Heart right ventricle (tissue), 16 donors: ENCODE results near the gene TRA2B. TPM values are rescaled to one million over a fixed set of nuclear protein-coding genes. Genes with fewer than 3 reads are reported as not detected.

ENCODE experiments used
- ATAC-seq, 8 donors: fragments of 200-7000 bp; cut with Tn5 transposase; one replicate each; pipeline ENCODE4 v1.9.1; 2020; ENCODE audit warnings: mild to moderate bottlenecking in 8 of 8, moderate library complexity in 8 of 8, moderate number of reproducible peaks in 1 of 8
- DNase-seq, 2 donors: peaks; one replicate each; pipeline ENCODE4 v3.0.0-alpha.2; 2020
- H3K27ac ChIP-seq, 10 donors: fragments of 200-600 bp; sonication (generic) in 2 of 10; one replicate each; pipeline versions ENCODE4 v1.5.0 to v1.8.0; 2020 to 2022; ENCODE audit warnings: mild to moderate bottlenecking in 3 of 10
- H3K27me3 ChIP-seq, 7 donors: fragments of 200-600 bp; one replicate each; pipeline ENCODE4 v1.8.0; 2021 to 2022; ENCODE audit warnings: mild to moderate bottlenecking in 2 of 7
- H3K36me3 ChIP-seq, 9 donors: fragments of 200-600 bp; sonication (generic) in 1 of 9; one replicate each; pipeline versions ENCODE4 v1.5.0 to v1.8.0; 2020 to 2022; ENCODE audit warnings: mild to moderate bottlenecking in 2 of 9
- H3K4me1 ChIP-seq, 9 donors: fragments of 200-600 bp; sonication (generic) in 1 of 9; one replicate each; pipeline versions ENCODE4 v1.5.0 to v1.8.0; 2020 to 2022; ENCODE audit warnings: mild to moderate bottlenecking in 4 of 9
- H3K4me3 ChIP-seq, 10 donors: fragments of 200-600 bp; sonication (generic) in 2 of 10; one replicate each; pipeline versions ENCODE4 v1.5.0 to v1.8.0; 2020 to 2022; ENCODE audit warnings: mild to moderate bottlenecking in 7 of 10, moderate library complexity in 2 of 10
- H3K9me3 ChIP-seq, 11 donors: fragments of 200-600 bp in 10 of 11; sonication (generic) in 2 of 11; one replicate each; pipeline versions ENCODE4 v1.5.0 to v1.8.0; 2013 to 2022; ENCODE audit warnings: mild to moderate bottlenecking in 2 of 11, control low read depth in 1 of 11, moderate library complexity in 1 of 11
- CTCF ChIP-seq, 9 donors: fragments of 200-600 bp; sonication (generic) in 2 of 9; IDR thresholded peaks; one replicate each; pipeline versions ENCODE4 v1.5.0 to v1.8.0; 2021 to 2022; ENCODE audit warnings: antibody characterized with exemption in 9 of 9, mild to moderate bottlenecking in 5 of 9, moderate library complexity in 1 of 9
- WGBS, 2 donors: extraction: QIAGEN DNeasy Blood & Tissue Kit; methylation state at CpG; one replicate each; pipeline ENCODE4 v1.1.7; 2013; ENCODE audit warnings: inconsistent platforms in 1 of 2; 5-methylcytosine and 5-hydroxymethylcytosine counted together
- intact Hi-C, 10 donors: fragments of 100-400 bp; cut with DNase I; formaldehyde crosslinking; loops; one replicate each; pipeline versions ENCODE4 v1.11.1 to v1.14.2; 2022
- polyA plus RNA-seq, 2 donors: library from polyadenylated mRNA; stranded (reverse); fragments of 200-250 nt; gene quantifications; one replicate each; pipeline ENCODE4 v1.2.3, GENCODE V29; 2013
- total RNA-seq, 10 donors: library from RNA; stranded (reverse); fragmentation: NEBNext Ultra II Directional in 3 of 10; extraction: Animal tissue kit (Norgen Biotek cat#: 25700) in 3 of 10; gene quantifications; one replicate each; pipeline versions ENCODE4 v1.2.1 to v1.2.4, GENCODE V29; 2021 to 2023
- donor health status: Arrhythmogenic right ventricular cardiomyopathy.
- donor health status: ischemic (EF 13 %, LVEDD 7.1; RV severe dilation, severe dysfunction).
- donor health status: healthy with polysubstance abuse.
- donor health status: DM: no; HTN: yes; CAD: no.
- donor health status: DM: no; HTN: no; CAD: no.
- donor health status: ischemic (EF 25% LVEDD 6.9; RV normal size, moderate dysfunction).
- donor health status: ischemic (EF 25% LVEDD 5.7; RV mildly dilated, moderate dysfunction).
- donor health status: healthy.
- donor health status: DM: yes; HTN: yes; CAD: no.
- donor health status: Ischemic cardiomyopathy.
- donor health status: ischemic (EF 35%, LVEDD 5.7; RV mildly dilated, moderate dysfunction).
- donor health status: nonischemic (EF 11% LVEDD 7.7; RV severe dilation, severe dysfunction).
- donor health status: DM: yes; HTN: yes; CAD: no.
- donor health status: PGD.
- donor health status: ischemic (EF 29% LVEDD 5.4; RV normal size, mild dysfunction).
- donor health status: nonischemic (EF 23%, LVEDD 6.1; RV moderate dilation, normal function).

TRA2B gene
- total and polyA plus RNA-seq, 12 donors, result 43.6 to 75.9 (median 49.8) TPM

- H3K27me3 ChIP-seq, result no peaks in the 10 kb centered on the region
- no peak for ATAC-seq
- no peak for TF ChIP-seq CTCF (IDR thresholded peaks at IDR 0.05)
- no peaks in the 10 kb centered on the region for H3K9me3 ChIP-seq
- H3K4me3 ChIP-seq, result no peak overlapping the region
- DNase-seq, result no peak
- H3K27ac ChIP-seq, result no peak overlapping the region
- intact Hi-C loops, result loop anchor here in 2 of 10 donors (10.0 kb wide), 1 partner anchor 206 kb away; no protein-coding TSS in a partner anchor
- H3K36me3 ChIP-seq, result no peaks in the 10 kb centered on the region
- WGBS, 2 donors, result 74 to 89% methylated on average over 1 of the region's 1 CpG
- peaks cover 0 to 19% (median 10%) of the 10 kb centered on the region in 9 donors for H3K4me1 ChIP-seq
Observed at GRCh38 chr3:185940951-185941350, 3.1 kb upstream of the TRA2B start.

GRCh38 chr3:185939721-185940120 is 1.9 kb upstream of the TRA2B start:
- Histone ChIP-seq H3K27ac (no peak overlapping the region), H3K9me3 (no peaks in the 10 kb centered on the region), H3K27me3 (no peaks in the 10 kb centered on the region), H3K4me3 (no peak overlapping the region), H3K36me3 (no peaks in the 10 kb centered on the region), H3K4me1 (peaks cover 0 to 31% (median 20%) of the 10 kb centered on the region in 9 donors)
- ATAC-seq (no peak), DNase-seq (no peak)
- intact Hi-C loops, result loop anchor here in 6 of 10 donors (2.0 to 10.0 kb wide), 6 partner anchors 115 to 1575 kb away; partner anchors contain the start of genes IGF2BP2 (in 3 of the 6), CLCN2 (in 1 of the 6), ETV5 (in 1 of the 6) and POLR2H (in 1 of the 6)
- WGBS, 2 donors, result 87 to 91% methylated on average over 3 of the region's 3 CpGs
- no peak for TF ChIP-seq CTCF (IDR thresholded peaks at IDR 0.05)

GRCh38 chr3:185936814-185937688 is 763 bp downstream of the TRA2B start:
- Histone ChIP-seq H3K27me3 (no peaks in the 10 kb centered on the region), H3K4me1 (peaks cover 4 to 47% (median 37%) of the 10 kb centered on the region in 9 donors), H3K4me3 (peak overlapping the region; percentile 80 to 100 (median 94)), H3K9me3 (no peaks in the 10 kb centered on the region), H3K27ac (peak overlapping the region; percentile 98 to 100 (median 100)), H3K36me3 (no peaks in the 10 kb centered on the region)
- WGBS, 2 donors, result 0% methylated on average over 56 of the region's 56 CpGs
- ATAC-seq (peak; percentile 83 to 92 (median 88)), DNase-seq (peak; percentile 90 to 92)
- intact Hi-C loops, result loop anchor here in 5 of 10 donors (10.0 kb wide), 5 partner anchors 112 to 1572 kb away; partner anchors contain the start of genes IGF2BP2 (in 3 of the 5), CLCN2 (in 1 of the 5), POLR2H (in 1 of the 5) and ST6GAL1 (in 1 of the 5)
- peak in 1 of 9 donors; percentile 3 for TF ChIP-seq CTCF (IDR thresholded peaks at IDR 0.05)

- intact Hi-C loops, result loop anchor here in 5 of 10 donors (10.0 kb wide), 5 partner anchors 111 to 1571 kb away; partner anchors contain the start of genes IGF2BP2 (in 3 of the 5), CLCN2 (in 1 of the 5), POLR2H (in 1 of the 5) and ST6GAL1 (in 1 of the 5)
- 1% methylated on average over 8 of the region's 8 CpGs for whole genome bisulfite sequencing, 2 donors
- H3K4me1 ChIP-seq, result peaks cover 4 to 55% (median 45%) of the 10 kb centered on the region in 9 donors
- DNase-seq (no peak), ATAC-seq (no peak)
- H3K27ac ChIP-seq, result peak overlapping the region in 9 of 10 donors; percentile 98 to 100 (median 100)
- H3K9me3 ChIP-seq, result no peaks in the 10 kb centered on the region
- peaks cover 0 to 4% (median 0%) of the 10 kb centered on the region in 9 donors for H3K36me3 ChIP-seq
- no peak for TF ChIP-seq CTCF (IDR thresholded peaks at IDR 0.05)
- no peaks in the 10 kb centered on the region for H3K27me3 ChIP-seq
- peak overlapping the region; percentile 80 to 100 (median 94) for H3K4me3 ChIP-seq
Observed at GRCh38 chr3:185936273-185936629, 1.6 kb downstream of the TRA2B start.
